ENCODE results near the gene PRSS33. TPM values are rescaled to one million over a fixed set of nuclear protein-coding genes. Genes with fewer than 3 reads are reported as not detected.
A peak's percentile ranks its signal among the peaks of the same experiment; 100 is the strongest.

The PRSS33 gene
- total RNA-seq, 1 donor from 2014 or later: not detected

DNA sequence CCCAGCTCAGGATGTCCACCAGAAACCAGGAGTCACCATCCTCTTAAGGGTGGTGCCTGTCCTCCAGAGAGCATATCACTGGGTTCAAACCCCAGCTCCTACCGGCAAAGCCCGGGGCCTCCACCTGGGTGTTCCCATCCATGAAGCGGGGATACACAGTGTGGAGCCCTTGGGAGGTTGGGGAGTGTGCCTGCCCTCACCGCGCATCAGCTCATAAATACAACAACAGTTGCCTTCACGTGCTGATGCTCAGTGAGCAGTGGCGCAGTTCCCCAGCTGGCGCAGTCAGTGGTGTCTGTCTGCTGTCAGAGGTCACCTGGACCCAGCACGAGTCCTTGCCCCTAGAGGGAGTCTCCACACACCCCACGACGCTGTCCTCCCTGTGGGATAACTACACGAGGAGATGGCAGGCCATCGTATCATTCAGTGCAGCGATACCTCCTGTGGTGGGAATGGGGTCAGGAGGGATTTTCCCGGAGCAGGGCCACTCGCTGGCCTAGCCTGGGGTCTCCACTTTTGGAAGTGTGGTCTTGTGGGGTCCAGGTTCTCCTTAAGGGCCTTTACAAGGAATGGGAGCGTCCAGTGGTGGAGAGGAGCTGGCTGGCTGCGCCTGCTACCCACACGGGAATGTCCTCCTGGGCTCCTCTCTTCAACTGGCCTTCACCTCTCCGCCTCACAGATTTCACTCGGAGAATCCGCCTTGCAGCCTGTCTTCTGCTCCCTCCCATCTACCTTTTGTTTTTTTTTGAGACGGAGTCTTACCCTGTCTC is 8.0 kb downstream of the PRSS33 start:
- Mint-ChIP-seq H3K4me1 (peaks cover 28% of the 10 kb centered on the region), H3K27me3 (no peaks in the 10 kb centered on the region), H3K36me3 (ENCODE audit: low read depth) (peaks cover 23% of the 10 kb centered on the region), H3K9me3 (no peaks in the 10 kb centered on the region), H3K27ac (no peak overlapping the region), H3K4me3 (peak overlapping the region; percentile 19)
- POLR2A ChIA-PET: interaction anchor here (1.1 to 5.1 kb wide), 5 partner anchors 9 to 320 kb away, joined by 3 to 68 read pairs (median 12); partner anchors contain the start of genes FLYWCH2, SRRM2 and TEDC2
- TF ChIP-seq, protein P1, sequence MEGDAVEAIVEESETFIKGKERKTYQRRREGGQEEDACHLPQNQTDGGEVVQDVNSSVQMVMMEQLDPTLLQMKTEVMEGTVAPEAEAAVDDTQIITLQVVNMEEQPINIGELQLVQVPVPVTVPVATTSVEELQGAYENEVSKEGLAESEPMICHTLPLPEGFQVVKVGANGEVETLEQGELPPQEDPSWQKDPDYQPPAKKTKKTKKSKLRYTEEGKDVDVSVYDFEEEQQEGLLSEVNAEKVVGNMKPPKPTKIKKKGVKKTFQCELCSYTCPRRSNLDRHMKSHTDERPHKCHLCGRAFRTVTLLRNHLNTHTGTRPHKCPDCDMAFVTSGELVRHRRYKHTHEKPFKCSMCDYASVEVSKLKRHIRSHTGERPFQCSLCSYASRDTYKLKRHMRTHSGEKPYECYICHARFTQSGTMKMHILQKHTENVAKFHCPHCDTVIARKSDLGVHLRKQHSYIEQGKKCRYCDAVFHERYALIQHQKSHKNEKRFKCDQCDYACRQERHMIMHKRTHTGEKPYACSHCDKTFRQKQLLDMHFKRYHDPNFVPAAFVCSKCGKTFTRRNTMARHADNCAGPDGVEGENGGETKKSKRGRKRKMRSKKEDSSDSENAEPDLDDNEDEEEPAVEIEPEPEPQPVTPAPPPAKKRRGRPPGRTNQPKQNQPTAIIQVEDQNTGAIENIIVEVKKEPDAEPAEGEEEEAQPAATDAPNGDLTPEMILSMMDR (IDR thresholded peaks at IDR 0.05): no peak
- ATAC-seq (ENCODE audit: low read depth) (no peak), DNase-seq (no peak)
- CTCF ChIA-PET: no interaction called here
- intact Hi-C loops (cut with micrococcal nuclease): loop anchor here (5.0 kb wide), 1 partner anchor 88 kb away; no protein-coding TSS in a partner anchor

DNA sequence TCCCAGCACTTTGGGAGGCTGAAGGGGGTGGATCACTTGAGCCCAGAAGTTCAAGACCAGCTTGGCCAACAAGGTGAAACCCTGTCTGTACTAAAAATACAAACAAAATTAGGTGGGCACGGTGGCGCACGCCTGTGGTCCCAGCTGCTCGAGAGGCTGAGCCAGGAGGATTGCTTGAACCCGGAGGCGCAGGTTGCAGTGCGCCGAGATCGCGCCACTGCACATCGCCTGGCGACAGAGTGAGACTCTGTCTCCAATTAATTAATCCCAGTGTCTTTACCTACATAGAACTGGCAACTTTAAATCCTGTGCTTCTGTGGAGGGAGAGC is 8.8 kb downstream of the PRSS33 start:
- ChIA-PET POLR2A (interaction anchor here (0.7 to 5.1 kb wide), 9 partner anchors 9 to 504 kb away, joined by 3 to 68 read pairs (median 4); partner anchors contain the start of genes FLYWCH2, KCTD5, SRRM2 and TEDC2), CTCF (no interaction called here)
- Mint-ChIP-seq H3K27ac (peak overlapping the region; percentile 95), H3K36me3 (ENCODE audit: low read depth) (peaks cover 29% of the 10 kb centered on the region), H3K4me3 (peak overlapping the region; percentile 94), H3K4me1 (peaks cover 28% of the 10 kb centered on the region), H3K9me3 (no peaks in the 10 kb centered on the region), H3K27me3 (no peaks in the 10 kb centered on the region)
- ATAC-seq (ENCODE audit: low read depth) (no peak), DNase-seq (no peak)
- TF ChIP-seq, protein P1 (IDR thresholded peaks at IDR 0.05): no peak
- intact Hi-C loops (cut with micrococcal nuclease): loop anchor here (5.0 kb wide), 1 partner anchor 89 kb away; no protein-coding TSS in a partner anchor

GRCh38 chr16:2777903-2778629 is 9.3 kb downstream of the PRSS33 start:
- peaks cover 33% of the 10 kb centered on the region for H3K36me3 Mint-ChIP-seq (ENCODE audit: low read depth)
- no peaks in the 10 kb centered on the region for H3K27me3 Mint-ChIP-seq
- peak; percentile 10 for ATAC-seq (ENCODE audit: low read depth)
- DNase-seq: no peak
- peaks cover 28% of the 10 kb centered on the region for H3K4me1 Mint-ChIP-seq
- no peaks in the 10 kb centered on the region for H3K9me3 Mint-ChIP-seq
- intact Hi-C loops (cut with micrococcal nuclease): loop anchor here (1.0 to 5.0 kb wide), 3 partner anchors 26 to 105 kb away; partner anchors contain the start of genes FLYWCH2 and SRRM2
- ChIA-PET POLR2A (interaction anchor here (0.6 to 5.1 kb wide), 18 partner anchors 8 to 1726 kb away, joined by 3 to 68 read pairs (median 4); partner anchors contain the start of genes FLYWCH1, FLYWCH2, KCTD5 and PKMYT1), CTCF (no interaction called here)
- TF ChIP-seq, protein P1 (IDR thresholded peaks at IDR 0.05): no peak
- peak overlapping the region; percentile 94 for H3K4me3 Mint-ChIP-seq
- H3K27ac Mint-ChIP-seq: peak overlapping the region; percentile 95

DNA sequence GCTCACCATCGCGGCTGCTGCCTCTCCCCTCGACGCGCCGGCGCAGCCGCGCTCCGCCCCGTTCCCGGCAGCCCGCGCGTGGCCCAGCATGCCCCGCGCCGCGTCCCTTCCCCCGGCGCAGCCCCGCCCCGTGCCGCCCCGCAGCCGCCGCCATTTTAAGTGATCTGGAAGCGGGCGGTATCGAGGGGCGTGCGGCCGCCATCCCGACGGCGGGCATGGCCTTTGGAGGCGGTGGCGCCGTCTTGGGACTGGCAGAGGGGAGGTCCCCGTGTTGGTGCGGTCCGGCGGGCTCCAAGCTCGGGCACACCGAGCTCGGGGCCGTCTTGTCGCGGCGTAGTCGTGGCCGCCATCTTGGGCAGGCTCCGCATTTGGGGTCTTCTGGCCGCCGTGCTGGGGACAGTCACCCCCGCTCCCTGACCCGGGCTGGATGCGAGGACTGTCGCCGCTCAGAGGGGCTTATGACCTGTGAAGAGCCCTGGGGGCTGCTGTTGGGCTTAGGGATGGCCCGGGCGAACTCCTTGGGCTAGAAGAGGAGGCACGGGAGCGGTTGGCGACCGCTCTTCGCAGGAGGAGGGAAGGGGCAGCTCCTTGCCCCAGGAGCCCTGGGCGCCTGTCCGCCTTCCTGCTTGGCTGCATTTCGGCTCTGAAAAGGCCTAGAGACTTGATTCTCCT is 10.0 kb downstream of the PRSS33 start, which contains the start of gene ELOB:
TSS of gene ELOB (minus strand) at position 50 of the 672 bp plus-strand sequence. CDS start at position 9, 41 bp downstream.
- Mint-ChIP-seq H3K27ac (peak within 1 kb of the TSS; percentile 95), H3K4me1 (peaks cover 28% of the 10 kb centered on the region), H3K9me3 (no peaks in the 10 kb centered on the region), H3K36me3 (ENCODE audit: low read depth) (peaks cover 39% of the 10 kb centered on the region), H3K4me3 (peak within 1 kb of the TSS; percentile 94), H3K27me3 (no peaks in the 10 kb centered on the region)
- ChIA-PET CTCF (no interaction called here), POLR2A (interaction anchor here (0.8 to 5.1 kb wide), 12 partner anchors 8 to 813 kb away, joined by 3 to 68 read pairs (median 6); partner anchors contain the start of genes FLYWCH1, FLYWCH2, PKMYT1 and PRSS41)
- peak; percentile 94 for ATAC-seq (ENCODE audit: low read depth)
- TF ChIP-seq, protein P1 (IDR thresholded peaks at IDR 0.05): no peak
- DNase-seq: peak; percentile 92
- intact Hi-C loops (cut with micrococcal nuclease): loop anchor here (1.0 to 5.0 kb wide), 3 partner anchors 25 to 105 kb away; partner anchors contain the start of genes FLYWCH2 and SRRM2

Data from activated B cell treated with CpG ODN at 0.5 μM for 24 hours (primary cell).